HG03342 (cell line): ENCODE results near the gene PAX8.
A peak's percentile ranks its signal among the peaks of the same experiment; 100 is the strongest.

Experiments
- ATAC-seq: cut with Tn5 transposase; IDR thresholded peaks from one replicate; pipeline ENCODE4 v1.9.1; 2021; ENCODE audit warnings: mild to moderate bottlenecking, moderate library complexity; ENCODE audit not compliant: unreplicated experiment

Gene PAX8

DNA sequence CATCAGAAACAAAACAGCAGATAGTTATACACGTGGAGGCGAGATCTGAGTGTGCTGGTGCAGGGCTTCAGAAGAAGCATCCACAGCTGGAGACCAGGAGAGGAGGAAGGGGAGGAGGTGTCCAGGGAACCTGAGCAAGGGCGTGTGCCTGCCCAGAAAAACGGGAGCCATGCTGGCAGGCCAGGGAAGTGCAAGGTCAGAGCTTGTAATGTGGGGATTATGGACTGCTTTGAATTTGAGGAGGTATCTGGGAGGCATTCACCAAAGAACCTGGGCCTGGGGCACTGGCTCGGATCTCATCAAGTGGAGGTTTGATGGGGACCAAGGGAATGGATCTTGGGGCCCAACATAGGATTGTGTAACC is 92.3 kb downstream of the PAX8 start:
- no peak for ATAC-seq

DNA sequence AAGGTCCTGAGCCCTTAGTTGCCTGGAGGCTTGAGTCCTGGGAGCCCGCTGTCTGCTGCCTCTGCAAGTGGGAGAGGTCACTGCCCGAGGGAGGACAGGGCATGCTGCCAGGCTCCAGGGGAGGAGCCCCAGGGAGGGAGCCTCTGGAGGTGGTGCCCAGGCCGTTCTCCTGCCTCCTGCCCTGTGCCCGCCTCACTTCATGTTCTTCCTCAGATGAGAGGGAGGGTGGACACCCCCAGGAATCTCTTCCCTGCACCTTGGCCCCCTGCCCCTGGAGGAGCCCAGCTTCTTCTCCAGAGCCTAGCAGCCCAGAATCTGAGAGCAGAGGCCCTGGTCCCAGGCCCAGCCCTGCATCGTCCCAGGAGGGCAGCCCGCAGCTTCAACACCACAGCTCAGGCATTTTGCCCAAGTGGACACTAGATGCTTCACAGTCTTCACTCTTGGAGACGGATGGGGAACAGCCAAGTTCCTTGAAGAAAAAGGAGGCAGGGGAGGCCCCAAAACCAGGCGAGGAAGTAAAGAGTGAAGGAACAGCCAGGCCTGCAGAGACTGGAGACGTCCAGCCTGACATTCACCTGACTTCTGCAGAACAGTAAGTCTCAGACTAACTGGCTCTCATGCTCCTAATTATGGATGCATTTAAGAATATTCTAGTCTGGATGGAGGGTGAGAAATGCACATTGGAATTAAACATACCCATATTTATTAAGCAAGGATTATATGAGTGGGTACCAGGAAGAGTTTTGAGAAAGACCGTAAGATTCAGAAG is 92.9 kb downstream of the PAX8 start:
- no peak for ATAC-seq

DNA sequence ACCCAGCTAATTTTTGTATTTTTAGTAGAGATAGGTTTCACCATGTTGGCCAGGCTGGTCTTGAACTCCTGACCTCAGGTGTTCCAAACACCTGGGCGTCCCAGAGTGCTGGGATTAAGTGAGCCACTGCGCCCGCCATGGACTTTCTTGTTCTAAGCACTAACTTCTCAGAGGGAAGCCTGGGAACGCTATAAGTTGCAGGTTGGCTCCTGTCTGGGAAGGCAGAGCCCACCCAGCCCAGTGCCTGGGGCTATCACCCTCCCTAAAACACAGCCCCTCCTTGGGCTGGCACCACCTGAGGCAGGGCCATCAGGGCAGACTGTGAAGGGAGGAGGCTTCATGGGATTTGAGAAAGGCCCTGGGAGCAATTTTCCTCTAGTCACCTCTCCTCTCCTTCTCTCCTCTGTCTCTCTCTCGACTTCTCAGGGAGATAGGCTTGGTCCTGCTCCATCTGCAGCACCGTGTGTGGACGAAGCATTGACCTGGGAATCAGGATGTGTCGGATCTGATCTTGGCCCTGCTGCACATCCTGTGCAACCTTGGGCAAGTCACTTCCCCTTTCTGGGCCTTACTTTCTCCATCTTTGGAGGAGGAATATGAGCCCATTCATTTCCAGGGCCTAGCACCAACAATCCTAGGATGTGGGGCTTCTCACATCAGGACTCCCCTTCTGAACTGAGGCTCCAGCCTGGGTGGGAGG is 94.0 kb downstream of the PAX8 start:
- ATAC-seq = no peak

DNA sequence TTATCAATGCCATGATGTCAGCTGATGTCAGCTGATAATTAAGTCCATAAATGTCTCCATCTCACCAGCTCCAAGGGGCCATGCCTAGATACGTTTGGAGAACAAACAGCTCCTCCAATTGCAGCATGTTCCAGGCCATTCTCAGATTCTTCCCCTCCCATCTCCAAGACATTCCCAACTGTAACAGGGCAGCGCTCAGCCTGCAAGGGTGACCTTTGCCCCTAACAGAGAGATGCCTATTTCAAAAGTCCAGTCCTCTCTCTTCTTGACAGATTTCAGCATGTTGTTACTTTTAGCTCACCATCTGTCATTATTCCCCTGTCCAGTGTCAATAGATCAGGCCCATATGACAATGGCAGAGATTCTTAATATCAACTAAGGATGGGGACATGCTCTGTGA is 95.0 kb downstream of the PAX8 start:
- ATAC-seq = no peak

DNA sequence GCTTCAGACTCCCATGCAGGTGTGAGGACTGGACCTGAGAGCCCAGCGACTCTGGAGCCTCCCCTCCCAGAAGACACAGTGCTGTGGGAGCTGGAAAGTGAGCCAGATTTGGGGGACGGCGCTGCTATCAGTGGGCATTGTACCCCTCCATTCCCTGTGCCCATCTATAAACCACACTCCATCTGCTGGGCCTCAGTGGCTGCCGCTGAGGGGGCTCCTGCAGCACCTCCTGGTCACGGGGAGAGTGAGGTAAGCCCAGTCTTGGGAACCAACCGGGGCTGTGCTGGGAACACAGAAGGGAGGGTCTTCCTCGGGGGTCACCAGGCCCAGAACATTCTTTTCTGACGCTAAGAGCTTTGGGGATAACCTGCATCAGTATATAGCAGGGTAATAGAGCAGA is 95.5 kb downstream of the PAX8 start:
- no peak for ATAC-seq

DNA sequence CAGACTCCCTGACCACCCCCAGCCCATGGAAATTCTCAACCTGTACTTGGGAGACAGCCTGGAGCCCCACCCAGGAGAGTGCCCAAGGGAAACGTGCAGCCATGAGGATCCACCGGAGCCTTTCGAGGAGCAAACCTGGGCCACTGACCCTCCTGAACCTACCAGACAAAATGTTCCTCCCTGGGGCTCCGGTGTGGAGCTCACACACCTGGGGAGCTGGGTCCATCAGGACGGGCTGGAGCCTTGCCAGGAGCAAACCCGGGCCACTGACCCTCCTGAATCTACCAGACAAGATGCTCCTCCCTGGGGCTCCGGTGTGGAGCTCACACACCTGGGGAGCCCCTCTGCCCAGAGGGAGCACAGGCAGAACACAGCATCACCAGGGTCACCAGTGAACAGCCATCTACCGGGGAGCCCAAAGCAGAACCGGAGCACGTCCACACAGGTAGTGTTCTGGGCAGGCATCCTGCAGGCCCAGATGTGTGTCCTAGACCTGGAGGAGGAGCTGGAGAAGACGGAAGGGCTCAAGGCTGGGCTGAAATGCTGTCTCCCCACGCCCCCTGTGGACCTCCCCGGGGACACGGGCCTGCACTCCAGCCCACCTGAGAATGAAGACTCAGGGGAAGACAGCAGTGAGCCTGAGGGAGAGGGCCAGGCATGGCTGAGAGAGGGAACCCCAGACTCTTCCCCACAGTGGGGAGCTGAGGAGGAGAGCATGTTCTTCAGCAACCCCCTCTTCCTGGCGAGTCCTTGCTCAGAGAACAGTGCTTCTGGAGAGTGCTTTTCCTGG is 96.1 kb downstream of the PAX8 start:
- no peak for ATAC-seq

DNA sequence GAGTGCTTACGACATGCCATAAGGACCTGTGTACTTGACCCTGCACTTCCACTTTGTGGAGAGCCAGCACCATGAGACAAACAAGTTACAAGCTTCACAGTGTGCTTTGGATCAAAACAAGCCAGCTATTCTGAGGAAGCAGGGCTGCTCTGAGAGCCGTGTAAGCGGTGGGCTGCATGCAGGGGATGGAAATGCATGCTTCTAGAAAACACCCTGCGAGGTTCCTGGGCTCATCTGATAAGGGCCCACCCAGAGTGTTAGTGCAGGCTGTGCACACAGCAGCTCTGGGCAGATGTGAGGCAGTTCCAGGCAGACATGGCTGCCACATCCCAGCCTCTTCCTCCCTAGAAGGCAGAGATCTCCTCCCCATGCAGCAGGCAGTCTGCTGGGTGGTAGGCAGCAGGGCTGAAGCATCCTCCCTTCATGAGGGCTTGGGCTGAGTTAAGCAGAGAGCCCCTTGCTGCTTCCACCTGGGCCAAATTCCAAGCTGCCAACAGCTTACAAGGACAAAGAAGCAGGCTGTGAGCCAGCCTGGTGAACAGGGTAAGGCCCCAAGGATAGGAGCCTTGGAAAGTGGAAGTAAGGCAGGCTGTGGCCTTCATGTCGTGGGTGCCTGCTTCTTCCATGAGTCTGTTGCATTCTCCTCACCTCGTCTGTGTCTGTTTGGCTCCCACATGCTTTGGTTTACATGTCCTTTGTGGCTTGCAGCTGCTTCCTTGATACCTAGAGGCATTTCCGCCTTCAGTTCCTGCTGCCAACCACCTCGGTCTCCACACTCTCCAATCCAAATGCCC is 97.3 kb downstream of the PAX8 start:
- ATAC-seq = no peak

DNA sequence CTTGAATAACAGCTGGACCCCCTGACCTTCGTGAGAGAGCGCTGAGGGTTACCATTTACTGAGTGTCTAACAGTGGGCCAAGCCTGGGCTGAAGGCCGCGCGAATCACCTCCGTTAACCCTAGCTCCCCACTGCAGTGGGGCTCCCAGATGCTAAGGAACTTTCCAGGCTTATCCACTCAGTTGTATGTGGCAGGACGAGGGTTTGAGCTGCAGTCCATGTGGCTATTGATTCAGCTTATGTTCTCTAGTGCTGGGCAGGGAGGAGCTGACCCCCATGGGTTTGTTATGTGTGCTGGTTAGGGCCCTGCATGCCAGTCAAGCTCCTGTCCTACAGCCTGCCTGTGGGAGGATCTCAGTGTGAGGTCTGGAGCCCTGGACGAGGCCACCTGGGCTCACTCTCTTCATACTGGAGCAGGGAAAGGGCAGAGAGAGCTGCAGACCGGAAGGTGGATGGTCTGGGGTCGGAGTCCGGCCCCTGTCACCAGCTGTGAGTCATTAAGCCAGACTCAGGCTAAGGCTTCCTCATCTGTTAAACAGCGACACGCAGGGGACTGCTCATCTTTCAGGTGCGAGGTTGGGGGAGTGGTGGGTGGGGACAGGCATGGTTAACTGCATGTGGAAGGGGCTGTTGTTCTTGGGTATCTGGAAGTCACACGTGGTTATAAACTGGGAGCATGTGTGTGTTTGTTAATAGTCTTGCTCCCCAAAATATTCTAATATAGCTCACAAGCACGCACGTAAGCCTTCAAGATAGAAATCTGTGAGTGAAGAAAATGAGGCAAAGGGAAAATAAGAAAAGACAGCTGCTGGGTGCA is 98.4 kb downstream of the PAX8 start:
- no peak for ATAC-seq

DNA sequence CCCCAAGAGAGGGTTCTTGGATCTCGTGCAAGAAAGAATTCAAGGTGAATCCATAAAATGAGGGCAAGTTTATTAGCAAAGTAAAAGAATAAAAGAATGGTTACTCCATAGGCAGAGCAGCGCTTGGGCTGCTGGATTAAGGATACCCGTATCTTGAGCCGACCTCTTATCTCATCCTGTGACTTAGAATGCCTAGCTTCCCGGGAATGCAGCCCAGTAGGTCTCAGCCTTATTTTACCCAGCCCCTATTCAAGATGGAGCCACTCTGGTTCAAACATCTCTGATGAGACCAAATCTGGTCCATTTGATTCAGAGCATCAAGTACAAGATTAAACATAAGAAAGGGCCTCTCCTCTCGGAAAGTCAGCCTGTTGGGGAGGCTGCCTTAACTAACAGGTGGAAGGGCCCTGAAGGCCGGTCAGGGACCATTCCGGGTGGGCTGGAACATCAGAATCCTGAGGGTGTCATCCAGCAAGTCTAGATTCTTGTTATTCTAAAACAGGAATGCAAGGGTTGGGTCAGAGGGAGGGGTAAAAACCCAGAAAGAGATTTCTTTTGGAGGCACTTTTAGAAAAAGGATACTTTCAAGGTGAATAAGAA is 99.2 kb downstream of the PAX8 start:
- ATAC-seq = no peak

DNA sequence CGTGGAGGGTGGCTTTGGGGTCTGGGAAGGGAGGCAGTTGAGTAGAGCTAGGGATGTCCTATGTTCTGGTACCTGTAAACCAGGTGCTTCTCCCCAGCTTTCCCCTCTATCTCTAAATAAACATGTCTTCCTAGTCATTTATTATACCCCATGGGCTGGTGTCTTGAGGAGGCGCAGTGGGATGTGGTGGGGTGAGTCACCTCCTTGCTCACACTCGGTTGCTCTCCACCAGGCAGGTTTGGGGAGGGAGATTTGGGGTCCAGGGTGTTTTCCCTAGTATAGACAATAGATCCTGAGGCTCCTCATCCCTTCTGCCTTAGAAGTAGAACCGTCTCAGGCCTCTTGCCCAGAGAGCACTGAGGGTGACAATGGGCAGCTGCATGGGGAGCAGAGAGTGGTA is 99.8 kb downstream of the PAX8 start:
- ATAC-seq = no peak

DNA sequence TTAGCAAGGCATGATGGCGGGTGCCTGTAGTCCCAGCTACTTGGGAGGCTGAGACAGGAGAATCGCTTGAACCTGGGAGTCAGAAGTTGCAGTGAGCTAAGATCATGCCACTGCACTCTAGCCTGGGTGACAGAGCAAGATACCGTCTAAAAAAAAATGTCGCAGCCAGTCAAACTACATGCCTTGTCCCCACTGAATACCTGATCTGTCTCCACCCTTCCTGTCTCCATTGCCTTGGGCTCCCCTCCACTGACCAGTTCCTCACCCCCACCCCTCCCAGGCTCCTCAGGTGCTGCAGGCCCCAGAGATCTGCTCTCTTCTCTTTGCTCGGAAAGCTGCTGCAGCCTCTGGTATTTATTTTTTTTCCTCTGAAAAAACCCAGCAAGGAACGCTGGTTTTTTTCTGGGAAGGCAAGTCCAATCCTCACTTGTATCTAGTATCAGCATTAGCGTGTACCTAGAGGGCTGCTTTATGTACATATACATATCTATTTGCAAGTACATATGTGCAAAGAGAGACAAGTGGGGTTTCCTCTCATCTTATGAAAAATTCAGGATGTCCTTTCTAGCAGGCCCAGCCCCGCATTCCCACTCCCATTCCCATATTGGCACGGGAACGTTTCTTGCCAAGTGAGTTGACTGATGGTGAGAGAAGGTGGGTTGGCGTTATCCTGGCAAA is 100.5 kb downstream of the PAX8 start:
- no peak for ATAC-seq

DNA sequence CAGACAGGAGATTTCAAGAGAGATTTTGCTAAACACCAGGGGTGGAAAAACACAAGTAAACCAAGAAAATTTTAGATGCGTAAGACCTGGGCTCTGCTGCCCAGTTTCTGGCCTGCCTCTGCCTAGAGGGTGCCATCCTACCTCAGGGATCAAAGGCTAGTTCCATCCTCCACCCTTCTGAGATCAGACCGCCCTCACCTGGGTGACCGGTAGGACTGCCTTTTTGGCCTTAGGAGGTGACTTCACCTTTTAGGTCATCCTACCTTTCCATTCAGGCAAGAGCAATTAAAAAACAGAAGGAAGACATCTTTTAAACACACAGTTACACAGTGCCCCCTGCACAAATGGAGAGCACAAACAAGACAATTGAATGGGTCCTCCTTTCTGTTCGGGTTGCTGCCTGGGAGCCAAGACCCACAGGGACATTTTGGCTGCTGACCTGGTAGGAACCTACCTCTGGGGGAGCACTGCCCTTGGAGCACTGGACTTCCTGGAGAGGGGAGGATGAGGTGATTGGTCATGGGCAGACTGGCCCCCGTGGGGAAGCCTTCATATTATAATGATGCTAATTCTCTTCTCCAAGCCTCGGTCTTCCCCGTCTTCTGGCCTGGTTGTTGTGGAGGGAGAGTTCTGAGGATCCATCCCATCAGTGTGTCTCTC is 101.9 kb downstream of the PAX8 start:
- no peak for ATAC-seq

DNA sequence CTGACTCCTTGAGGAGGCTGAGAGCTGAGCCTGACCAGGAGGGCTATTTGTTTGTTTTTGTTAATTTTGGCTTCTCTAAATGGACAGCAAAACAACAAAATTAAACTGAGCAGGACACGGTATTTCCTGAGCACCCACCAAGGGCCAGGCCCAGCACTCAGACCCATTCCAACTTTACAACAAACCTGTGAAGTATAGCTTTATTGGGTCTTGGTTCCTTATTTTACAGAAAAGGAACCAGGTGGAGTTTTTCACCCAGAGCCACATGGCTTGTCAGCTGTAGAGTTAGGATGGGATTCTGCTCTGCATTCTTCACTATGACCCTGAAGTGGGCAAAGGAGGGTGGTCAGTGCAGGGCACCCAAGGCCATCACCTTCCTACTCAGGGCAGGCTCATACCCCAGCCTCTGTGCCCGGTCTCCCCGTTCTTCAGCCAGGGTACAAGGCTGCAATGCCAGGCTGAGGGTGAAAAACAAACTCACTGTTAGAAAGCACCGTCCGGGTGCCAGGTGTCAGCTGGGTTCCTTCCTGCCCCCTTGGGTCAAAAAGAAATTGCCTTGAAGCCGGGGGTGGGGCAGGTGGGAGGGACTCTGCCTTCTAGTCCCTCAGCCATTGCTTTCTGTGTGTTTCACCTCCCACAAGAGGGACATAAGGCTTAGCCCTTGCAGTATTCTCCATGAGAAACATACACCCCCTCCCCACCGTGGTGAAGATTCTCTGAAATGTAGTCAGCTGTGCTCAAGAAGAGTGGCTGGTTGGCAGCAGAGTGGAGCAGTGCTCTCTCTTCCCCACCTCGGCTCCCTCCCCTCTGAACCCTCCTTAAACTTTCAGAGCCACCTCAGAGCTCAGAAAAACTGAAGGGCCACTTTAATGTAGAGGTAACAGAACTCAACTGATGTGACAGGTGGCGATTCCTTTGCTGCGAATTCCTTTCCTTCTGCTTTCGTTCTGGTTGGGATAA is 102.7 kb downstream of the PAX8 start:
- no peak for ATAC-seq

DNA sequence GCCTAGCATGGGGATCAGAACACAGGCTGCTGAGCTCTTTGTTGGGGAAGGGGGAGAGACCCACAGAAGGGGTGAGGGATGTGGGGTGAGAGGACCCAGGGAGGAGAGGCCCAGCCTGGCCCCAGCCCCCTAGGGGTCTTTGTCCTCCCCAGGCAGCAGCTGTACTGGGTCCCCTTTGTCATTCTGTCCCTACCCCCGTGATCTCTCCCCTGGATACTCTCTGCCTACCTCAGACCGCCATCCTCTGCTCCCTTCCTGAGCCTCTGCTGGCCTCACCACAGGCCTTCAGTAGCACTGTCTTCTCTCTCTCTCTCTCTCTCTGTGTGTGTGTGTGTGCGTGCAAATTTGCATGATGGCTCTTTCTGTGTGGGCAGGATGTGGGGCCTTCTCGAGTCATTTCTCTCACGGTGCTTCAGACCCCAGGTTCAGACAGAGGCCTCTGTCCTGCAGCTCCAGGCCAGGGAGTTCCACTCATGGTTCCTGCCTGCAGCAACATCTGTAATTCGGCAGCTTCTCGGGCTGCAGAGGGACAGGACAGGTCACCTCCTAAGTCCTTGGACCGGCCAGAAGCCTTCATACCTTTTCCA is 103.6 kb downstream of the PAX8 start:
- peak; percentile 67 for ATAC-seq

DNA sequence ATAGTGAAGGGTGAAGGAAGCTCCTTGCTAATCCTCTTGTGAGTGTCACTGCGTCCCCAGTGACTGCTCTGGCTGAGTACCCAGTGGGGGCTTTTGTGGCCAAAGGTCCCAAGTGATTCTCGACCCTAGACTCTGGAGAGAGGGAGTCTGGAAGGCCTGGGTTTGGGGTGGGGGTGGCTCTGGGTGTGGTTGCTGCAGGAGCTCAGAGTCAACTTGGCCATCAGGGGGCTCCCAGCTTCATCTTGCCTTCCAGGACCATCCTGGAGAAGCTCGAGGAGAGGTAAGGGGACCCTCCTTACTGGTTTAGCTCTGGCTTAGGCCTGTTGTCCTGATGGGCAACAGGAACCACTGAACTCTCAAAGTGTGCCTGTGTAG is 104.4 kb downstream of the PAX8 start:
- no peak for ATAC-seq

DNA sequence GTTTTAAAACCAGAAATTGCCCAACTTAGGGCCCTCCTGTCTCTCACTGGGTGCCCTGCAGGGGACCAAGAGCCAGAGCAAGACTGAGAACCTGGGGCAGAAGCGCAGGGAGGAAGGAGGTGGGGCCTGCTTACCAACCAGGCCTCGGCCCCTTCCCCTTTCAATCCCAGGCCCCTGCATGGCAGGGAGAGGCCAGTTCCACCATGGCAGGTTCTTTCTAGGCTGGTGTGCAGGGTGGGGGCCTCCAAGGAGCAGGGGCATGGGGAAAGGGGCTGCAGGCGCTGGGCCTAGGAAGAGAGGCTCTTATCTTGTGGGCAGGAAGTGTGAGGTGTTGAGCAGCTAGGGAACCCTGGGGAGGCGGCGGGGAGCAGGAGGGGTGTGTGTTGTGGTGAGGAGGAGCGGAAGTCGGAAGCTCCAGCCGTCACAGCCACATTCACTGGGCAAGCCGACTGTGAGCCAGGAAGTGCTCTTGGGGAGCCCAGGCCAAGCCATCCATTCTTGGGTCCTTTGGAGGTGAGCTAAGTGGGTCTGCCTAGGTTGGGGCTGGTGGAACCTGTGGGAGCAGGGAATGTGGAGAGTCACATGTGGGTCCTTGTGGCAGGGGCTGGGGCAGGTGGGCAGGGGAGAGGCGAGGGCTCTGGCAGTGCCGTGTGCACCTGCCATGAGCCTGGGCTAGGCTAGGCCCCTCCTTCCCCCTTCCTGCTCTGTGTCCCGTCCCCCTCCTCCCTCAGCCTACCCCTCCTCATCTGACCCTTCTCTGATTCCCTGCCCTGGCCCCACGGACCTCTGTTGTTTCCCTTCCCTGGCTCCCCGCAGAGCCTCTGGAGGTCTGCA is 105.0 kb downstream of the PAX8 start, which contains the start of gene PSD4:
Gene PSD4 (plus strand): TSS at position 430 of the 834 bp plus-strand sequence. CDS start 8,486 bp downstream, outside the sequence.
- ATAC-seq = peak; percentile 79
